Esophagus muscularis mucosa (tissue), 4 donors: ENCODE measurements around the gene BCL11A. TPM values are rescaled to one million over a fixed set of nuclear protein-coding genes. Genes with fewer than 3 reads are reported as not detected.

Source experiments
- DNase-seq: peaks from one replicate; pipeline ENCODE4 v3.0.0-alpha.2; 2017; ENCODE audit errors: extremely low spot score
- H3K27ac ChIP-seq, 4 donors: fragments of 200-600 bp; sonication (generic); replicated peaks in 1 of 4; 1 replicate in 3 of 4; 2 replicates in 1 of 4; pipeline ENCODE4 v1.5.1; 2016 to 2019; ENCODE audit warnings: mild to moderate bottlenecking in 1 of 4
- H3K27me3 ChIP-seq, 4 donors: fragments of 200-600 bp; sonication (generic); one replicate each; pipeline versions ENCODE4 v1.5.1 to v1.6.0; 2016 to 2019
- H3K36me3 ChIP-seq, 4 donors: fragments of 200-600 bp; sonication (generic); one replicate each; pipeline ENCODE4 v1.5.1; 2016 to 2019
- H3K4me1 ChIP-seq, 4 donors: fragments of 200-600 bp; sonication (generic); one replicate each; pipeline ENCODE4 v1.5.1; 2016 to 2019
- H3K4me3 ChIP-seq, 4 donors: fragments of 200-600 bp; sonication (generic); 1 replicate in 2 of 4; 2 replicates in 2 of 4; pipeline ENCODE4 v1.5.1; 2016 to 2019; ENCODE audit warnings: mild to moderate bottlenecking in 4 of 4, moderate library complexity in 1 of 4
- H3K9me3 ChIP-seq, 4 donors: fragments of 200-600 bp; sonication (generic); 1 replicate in 3 of 4; 2 replicates in 1 of 4; pipeline ENCODE4 v1.5.1; 2016 to 2019
- EP300 ChIP-seq: sonication (generic); formaldehyde crosslinking; IDR thresholded peaks from one replicate; pipeline ENCODE4 v1.6.1; 2017; ENCODE audit warnings: antibody characterized with exemption
- POLR2A ChIP-seq: fragments of 450-650 bp; IDR thresholded peaks from one replicate; pipeline ENCODE4 v1.6.1; 2017; ENCODE audit warnings: antibody characterized with exemption, moderate library complexity, mild to moderate bottlenecking, low read depth
- POLR2AphosphoS5 ChIP-seq, 2 donors: sonication (generic); formaldehyde crosslinking; IDR thresholded peaks; one replicate each; pipeline ENCODE4 v1.6.1; 2017; ENCODE audit warnings: antibody characterized with exemption in 2 of 2
- WGBS: methylation state at CpG from one replicate; pipeline ENCODE4 v1.1.5; 2018; 5-methylcytosine and 5-hydroxymethylcytosine counted together
- intact Hi-C: fragments of 100-400 bp; cut with DNase I; formaldehyde crosslinking; loops from one replicate; pipeline ENCODE4 v1.15.1; 2023
- total RNA-seq, 4 donors: library from RNA; depleted of rRNA; stranded (reverse); fragments of >200 nt; gene quantifications; one replicate each; pipeline versions ENCODE4 v1.1.0 to v1.2.1, GENCODE V29; 2016
- TF ChIP-seq, protein P1 (sequence below), 3 experiments: fragments of 200-600 bp in 2 of 3; fragments of 450-650 bp in 1 of 3; sonication (generic) in 2 of 3; IDR thresholded peaks; one replicate each; pipeline ENCODE4 v1.5.1; 2017 to 2019; ENCODE audit warnings: antibody characterized with exemption in 3 of 3, mild to moderate bottlenecking in 2 of 3, moderate library complexity in 1 of 3

BCL11A gene
- total RNA-seq, 4 donors from 2014 or later, result 3.5 to 11.3 (median 4.7) TPM

- no peak for DNase-seq
- no peaks in the 10 kb centered on the region for H3K36me3 ChIP-seq
- 81% methylated on average over 5 of the region's 5 CpGs for WGBS
- H3K4me3 ChIP-seq, result no peak overlapping the region
- H3K4me1 ChIP-seq, result peaks cover 4 to 14% (median 10%) of the 10 kb centered on the region in 4 donors
- TF ChIP-seq POLR2A (no peak), POLR2AphosphoS5 (IDR thresholded peaks at IDR 0.05) (no peak)
- TF ChIP-seq, protein P1, sequence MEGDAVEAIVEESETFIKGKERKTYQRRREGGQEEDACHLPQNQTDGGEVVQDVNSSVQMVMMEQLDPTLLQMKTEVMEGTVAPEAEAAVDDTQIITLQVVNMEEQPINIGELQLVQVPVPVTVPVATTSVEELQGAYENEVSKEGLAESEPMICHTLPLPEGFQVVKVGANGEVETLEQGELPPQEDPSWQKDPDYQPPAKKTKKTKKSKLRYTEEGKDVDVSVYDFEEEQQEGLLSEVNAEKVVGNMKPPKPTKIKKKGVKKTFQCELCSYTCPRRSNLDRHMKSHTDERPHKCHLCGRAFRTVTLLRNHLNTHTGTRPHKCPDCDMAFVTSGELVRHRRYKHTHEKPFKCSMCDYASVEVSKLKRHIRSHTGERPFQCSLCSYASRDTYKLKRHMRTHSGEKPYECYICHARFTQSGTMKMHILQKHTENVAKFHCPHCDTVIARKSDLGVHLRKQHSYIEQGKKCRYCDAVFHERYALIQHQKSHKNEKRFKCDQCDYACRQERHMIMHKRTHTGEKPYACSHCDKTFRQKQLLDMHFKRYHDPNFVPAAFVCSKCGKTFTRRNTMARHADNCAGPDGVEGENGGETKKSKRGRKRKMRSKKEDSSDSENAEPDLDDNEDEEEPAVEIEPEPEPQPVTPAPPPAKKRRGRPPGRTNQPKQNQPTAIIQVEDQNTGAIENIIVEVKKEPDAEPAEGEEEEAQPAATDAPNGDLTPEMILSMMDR (IDR thresholded peaks at IDR 0.05), result peak; percentile 24 to 55 (median 41)
- H3K27ac ChIP-seq, result no peak overlapping the region
- intact Hi-C loops, result no loop called here
- peaks cover 0 to 40% (median 4%) of the 10 kb centered on the region in 4 donors for H3K27me3 ChIP-seq
- H3K9me3 ChIP-seq, result no peaks in the 10 kb centered on the region
These were observed 7.5 kb upstream of the BCL11A start for GRCh38 chr2:60560734-60561644.

DNA sequence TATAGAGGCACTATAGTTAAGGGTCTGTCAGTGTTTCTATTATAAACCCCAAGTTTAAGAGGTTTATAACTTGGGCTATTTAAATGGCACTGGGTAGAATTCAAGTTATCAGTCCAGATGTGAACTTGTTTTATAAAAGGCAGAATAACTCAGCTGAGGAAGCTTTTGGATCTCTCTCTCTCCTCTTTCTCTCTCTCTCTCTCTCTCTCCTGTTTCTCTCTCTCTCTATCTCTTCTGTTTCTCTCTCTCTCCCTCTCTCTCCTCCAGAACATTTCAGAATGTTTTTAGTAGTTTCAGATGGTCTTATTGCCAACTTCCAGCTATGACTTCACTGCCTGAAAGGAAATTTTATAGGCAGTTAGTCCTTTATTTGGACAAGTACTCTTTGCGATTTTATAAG, 6.4 kb upstream of the BCL11A start:
- H3K4me3 ChIP-seq, result no peak overlapping the region
- peaks cover 0 to 42% (median 4%) of the 10 kb centered on the region in 4 donors for H3K27me3 ChIP-seq
- no peak overlapping the region for H3K27ac ChIP-seq
- TF ChIP-seq, protein P1 (IDR thresholded peaks at IDR 0.05), result no peak
- no peak for TF ChIP-seq EP300
- TF ChIP-seq POLR2AphosphoS5 (IDR thresholded peaks at IDR 0.05), result no peak
- TF ChIP-seq POLR2A, result no peak
- no peaks in the 10 kb centered on the region for H3K9me3 ChIP-seq
- no peak for DNase-seq
- no peaks in the 10 kb centered on the region for H3K36me3 ChIP-seq
- WGBS, result 88% methylated on average over 1 of the region's 1 CpG
- intact Hi-C loops, result no loop called here
- peaks cover 4 to 25% (median 20%) of the 10 kb centered on the region in 4 donors for H3K4me1 ChIP-seq

GRCh38 chr2:60558536-60558935, 5.1 kb upstream of the BCL11A start:
- H3K9me3 ChIP-seq, result no peaks in the 10 kb centered on the region
- 84% methylated on average over 2 of the region's 2 CpGs for WGBS
- TF ChIP-seq, protein P1 (IDR thresholded peaks at IDR 0.05), result no peak
- TF ChIP-seq POLR2A (no peak), POLR2AphosphoS5 (IDR thresholded peaks at IDR 0.05) (no peak), EP300 (no peak)
- H3K27me3 ChIP-seq, result peaks cover 0 to 51% (median 4%) of the 10 kb centered on the region in 4 donors
- no peak overlapping the region for H3K27ac ChIP-seq
- no peak for DNase-seq
- H3K36me3 ChIP-seq, result no peaks in the 10 kb centered on the region
- intact Hi-C loops, result no loop called here
- peaks cover 4 to 38% (median 32%) of the 10 kb centered on the region in 4 donors for H3K4me1 ChIP-seq
- no peak overlapping the region for H3K4me3 ChIP-seq

GRCh38 chr2:60557486-60557864, 4.0 kb upstream of the BCL11A start:
- WGBS, result 38% methylated on average over 12 of the region's 12 CpGs
- TF ChIP-seq POLR2AphosphoS5 (IDR thresholded peaks at IDR 0.05) (no peak), EP300 (no peak), POLR2A (no peak)
- TF ChIP-seq, protein P1 (IDR thresholded peaks at IDR 0.05), result no peak
- Histone ChIP-seq H3K27me3 (peaks cover 2 to 61% (median 5%) of the 10 kb centered on the region in 4 donors), H3K9me3 (no peaks in the 10 kb centered on the region), H3K4me3 (no peak overlapping the region), H3K4me1 (peaks cover 12 to 49% (median 43%) of the 10 kb centered on the region in 4 donors), H3K36me3 (no peaks in the 10 kb centered on the region), H3K27ac (no peak overlapping the region)
- DNase-seq, result no peak
- intact Hi-C loops, result no loop called here
